Measurements from ENCODE around the gene VWA1.
"Not testable (repeated sequence)": the region's sequence is repeated elsewhere in the genome, so short reads cannot be mapped to it uniquely, and the experiment has no call there.

Gene VWA1

GRCh38 chr1:1459156-1459555, 23.7 kb downstream of the VWA1 start:
- H3K36me3 ChIP-seq (ENCODE audit: control insufficient read depth in 2 of 2, insufficient read depth in 1 of 2, low read length in 2 of 2); H3K4me3 ChIP-seq (ENCODE audit: low read depth, low read length); H3K27ac ChIP-seq (ENCODE audit: extremely low read depth, low read depth, low read length); H3K9me3 ChIP-seq (ENCODE audit: control insufficient read depth, insufficient read depth, low read depth, low read length); POLR2A ChIA-PET; CTCF ChIA-PET; H3K4me1 ChIP-seq (ENCODE audit: control insufficient read depth, insufficient read depth, low read length): not testable (repeated sequence)
- TF ChIP-seq SCRT2 (tag by site-specific recombination; IDR thresholded peaks at IDR 0.05): 0 out of 2 replicates have a peak, but pooled peaks have one; percentile 13

GRCh38 chr1:1459711-1460110, 24.2 kb downstream of the VWA1 start:
- H3K4me3 ChIP-seq (ENCODE audit: low read depth, low read length); H3K9me3 ChIP-seq (ENCODE audit: control insufficient read depth, insufficient read depth, low read depth, low read length); CTCF ChIA-PET; H3K36me3 ChIP-seq (ENCODE audit: control insufficient read depth in 2 of 2, insufficient read depth in 1 of 2, low read length in 2 of 2); POLR2A ChIA-PET; H3K27ac ChIP-seq (ENCODE audit: extremely low read depth, low read depth, low read length); H3K4me1 ChIP-seq (ENCODE audit: control insufficient read depth, insufficient read depth, low read length): not testable (repeated sequence)

- Histone ChIP-seq H3K4me3 (ENCODE audit: low read depth, low read length) (no peak overlapping the region), H3K4me1 (ENCODE audit: control insufficient read depth, insufficient read depth, low read length) (no peaks in the 10 kb centered on the region), H3K9me3 (ENCODE audit: control insufficient read depth, insufficient read depth, low read depth, low read length) (no peaks in the 10 kb centered on the region), H3K36me3 (ENCODE audit: control insufficient read depth in 2 of 2, insufficient read depth in 1 of 2, low read length in 2 of 2) (no peaks in the 10 kb centered on the region), H3K27ac (ENCODE audit: extremely low read depth, low read depth, low read length) (no peak overlapping the region)
- ChIA-PET POLR2A (no interaction called here), CTCF (no interaction called here)
- TF ChIP-seq KLF9 (tag by site-specific recombination; IDR thresholded peaks at IDR 0.05; ENCODE audit: low read depth): no peak
- no peak for TF ChIP-seq ZNF670 (tag by site-specific recombination; IDR thresholded peaks at IDR 0.05; ENCODE audit: low read depth)
- TF ChIP-seq ZNF596 (tag by site-specific recombination; IDR thresholded peaks at IDR 0.05): no peak
- no peak for TF ChIP-seq ZNF658 (tag by site-specific recombination; IDR thresholded peaks at IDR 0.05)
These were observed 25.1 kb downstream of the VWA1 start for GRCh38 chr1:1460540-1461130.

GRCh38 chr1:1461721-1462317, 26.3 kb downstream of the VWA1 start:
- ChIA-PET POLR2A (interaction anchor here (0.7 to 1.4 kb wide), 2 partner anchors 63 to 110 kb away, joined by 5 read pairs; partner anchors contain the start of gene CCNL2), CTCF (interaction anchor here (0.6 to 1.0 kb wide), 2 partner anchors 21 to 43 kb away, joined by 3 to 4 read pairs; no protein-coding TSS in a partner anchor)
- Histone ChIP-seq H3K4me1 (ENCODE audit: control insufficient read depth, insufficient read depth, low read length) (no peaks in the 10 kb centered on the region), H3K27ac (ENCODE audit: extremely low read depth, low read depth, low read length) (no peak overlapping the region), H3K36me3 (ENCODE audit: control insufficient read depth in 2 of 2, insufficient read depth in 1 of 2, low read length in 2 of 2) (no peaks in the 10 kb centered on the region), H3K4me3 (ENCODE audit: low read depth, low read length) (no peak overlapping the region), H3K9me3 (ENCODE audit: control insufficient read depth, insufficient read depth, low read depth, low read length) (no peaks in the 10 kb centered on the region)
- TF ChIP-seq ZNF19 (tag by site-specific recombination; IDR thresholded peaks at IDR 0.05; ENCODE audit: low read depth) (no peak), ZNF133 (tag by site-specific recombination; IDR thresholded peaks at IDR 0.05) (no peak), ZNF350 (tag by site-specific recombination; IDR thresholded peaks at IDR 0.05) (no peak), ZNF341 (tag by site-specific recombination; IDR thresholded peaks at IDR 0.05; ENCODE audit: low read depth) (no peak), ZNF26 (tag by site-specific recombination; IDR thresholded peaks at IDR 0.05) (no peak), RBAK (tag by site-specific recombination; IDR thresholded peaks at IDR 0.05) (no peak), ZNF747 (tag by site-specific recombination; IDR thresholded peaks at IDR 0.05) (no peak), ZBTB17 (tag by site-specific recombination; IDR thresholded peaks at IDR 0.05) (no peak), PATZ1 (tag by site-specific recombination; IDR thresholded peaks at IDR 0.05) (no peak), ZNF514 (tag by site-specific recombination; IDR thresholded peaks at IDR 0.05) (no peak), ZNF2 (tag by site-specific recombination; IDR thresholded peaks at IDR 0.05) (no peak), ZNF521 (tag by site-specific recombination; IDR thresholded peaks at IDR 0.05) (no peak), ZBTB26 (tag by site-specific recombination; optimal IDR thresholded peaks at IDR 0.05) (no peak)
